ENCODE results near the gene PTPRN2. TPM values are rescaled to one million over a fixed set of nuclear protein-coding genes. Genes with fewer than 3 reads are reported as not detected.

Gene PTPRN2
- total RNA-seq, 2 donors from 2014 or later = 26.1 to 55.5 TPM

- H3K9me3 ChIP-seq = no peaks in the 10 kb centered on the region
- no peaks in the 10 kb centered on the region for H3K4me1 ChIP-seq (replicated peaks)
- no peak overlapping the region for H3K4me3 ChIP-seq
- no peak overlapping the region for H3K27ac ChIP-seq
- WGBS = 49% methylated on average over 16 of the region's 17 CpGs
- no peak for DNase-seq (ENCODE audit: low spot score)
- TF ChIP-seq POLR2A (IDR thresholded peaks at IDR 0.05) = no peak
- TF ChIP-seq POLR2AphosphoS5 (IDR thresholded peaks at IDR 0.05) = no peak
- no peak for TF ChIP-seq CTCF (IDR thresholded peaks at IDR 0.05)
- H3K36me3 ChIP-seq = no peaks in the 10 kb centered on the region
- no peaks in the 10 kb centered on the region for H3K27me3 ChIP-seq (replicated peaks; ENCODE audit: insufficient read depth)
- intact Hi-C loops (cut with DNase I) = no loop called here
These were observed 543.8 kb downstream of the PTPRN2 start for GRCh38 chr7:158043551-158044481.

DNA sequence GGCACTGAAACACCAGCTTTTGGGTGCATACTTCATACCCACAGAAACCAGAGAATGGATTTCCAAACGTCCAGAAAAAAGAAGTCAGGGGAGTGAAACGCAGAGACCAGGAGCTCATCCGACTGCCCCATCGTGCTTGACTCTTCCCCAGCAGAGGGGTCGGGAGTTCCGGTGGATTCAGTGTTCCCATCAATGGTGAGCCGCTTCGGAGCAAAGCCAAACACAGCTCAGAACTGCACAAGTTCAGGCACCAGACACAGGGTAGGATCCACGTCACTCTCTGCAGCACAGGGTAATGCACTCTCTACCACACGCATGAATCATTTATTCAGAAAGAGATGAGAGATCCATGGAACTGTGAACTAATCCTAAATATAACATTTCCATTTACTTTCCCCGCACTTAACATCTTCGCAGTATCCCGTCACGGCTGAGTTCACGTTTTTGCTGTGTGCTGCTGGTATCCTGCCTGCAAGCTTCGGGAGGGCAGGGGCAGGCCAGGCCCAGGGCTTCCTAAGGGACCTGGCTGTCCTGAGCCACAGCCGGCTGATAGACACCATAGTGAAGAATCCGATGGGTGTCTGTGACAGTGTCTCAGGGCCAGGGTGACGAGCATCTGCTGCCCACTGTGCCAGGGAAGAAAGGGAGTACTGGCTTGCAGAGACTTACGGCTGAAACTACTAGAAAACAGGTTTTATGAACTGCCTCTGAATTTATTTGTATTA is 545.3 kb downstream of the PTPRN2 start:
- Histone ChIP-seq H3K27ac (no peak overlapping the region), H3K36me3 (no peaks in the 10 kb centered on the region), H3K4me3 (no peak overlapping the region), H3K4me1 (replicated peaks) (no peaks in the 10 kb centered on the region), H3K9me3 (no peaks in the 10 kb centered on the region), H3K27me3 (replicated peaks; ENCODE audit: insufficient read depth) (no peaks in the 10 kb centered on the region)
- intact Hi-C loops (cut with DNase I) = no loop called here
- no peak for TF ChIP-seq CTCF (IDR thresholded peaks at IDR 0.05)
- no peak for TF ChIP-seq POLR2AphosphoS5 (IDR thresholded peaks at IDR 0.05)
- TF ChIP-seq POLR2A (IDR thresholded peaks at IDR 0.05) = no peak
- WGBS = 92% methylated on average over 20 of the region's 20 CpGs
- DNase-seq (ENCODE audit: low spot score) = no peak

GRCh38 chr7:158040199-158040598 is 547.4 kb downstream of the PTPRN2 start:
- H3K4me1 ChIP-seq (replicated peaks) = no peaks in the 10 kb centered on the region
- H3K36me3 ChIP-seq = no peaks in the 10 kb centered on the region
- H3K9me3 ChIP-seq = no peaks in the 10 kb centered on the region
- H3K27ac ChIP-seq = no peak overlapping the region
- no peaks in the 10 kb centered on the region for H3K27me3 ChIP-seq (replicated peaks; ENCODE audit: insufficient read depth)
- DNase-seq (ENCODE audit: low spot score) = no peak
- whole genome bisulfite sequencing = 94% methylated on average over 6 of the region's 6 CpGs
- TF ChIP-seq CTCF (IDR thresholded peaks at IDR 0.05) (no peak), POLR2AphosphoS5 (IDR thresholded peaks at IDR 0.05) (no peak), POLR2A (IDR thresholded peaks at IDR 0.05) (no peak)
- intact Hi-C loops (cut with DNase I) = no loop called here
- H3K4me3 ChIP-seq = no peak overlapping the region

DNA sequence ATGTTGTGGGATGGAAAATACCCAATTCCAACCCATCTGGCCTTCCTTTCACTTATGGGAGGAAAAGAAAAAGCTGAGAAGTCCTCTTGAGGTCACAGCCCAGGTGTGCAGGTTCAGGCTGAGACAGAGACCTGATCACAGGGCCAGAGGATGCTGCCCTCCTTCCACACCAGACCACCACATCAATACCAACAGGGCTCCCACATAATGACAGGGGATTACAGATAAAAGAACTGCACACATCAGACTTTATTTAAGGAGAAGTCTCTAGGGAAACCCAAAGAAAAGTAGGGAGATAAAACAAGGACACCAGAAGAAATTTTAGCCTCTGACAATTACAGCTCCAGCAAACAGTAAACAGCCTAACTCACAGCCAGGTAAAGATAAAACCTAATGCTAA is 548.4 kb downstream of the PTPRN2 start:
- no peak for DNase-seq (ENCODE audit: low spot score)
- Histone ChIP-seq H3K9me3 (no peaks in the 10 kb centered on the region), H3K4me1 (replicated peaks) (no peaks in the 10 kb centered on the region), H3K36me3 (no peaks in the 10 kb centered on the region), H3K4me3 (no peak overlapping the region), H3K27ac (no peak overlapping the region), H3K27me3 (replicated peaks; ENCODE audit: insufficient read depth) (no peaks in the 10 kb centered on the region)
- intact Hi-C loops (cut with DNase I) = no loop called here
- no peak for TF ChIP-seq CTCF (IDR thresholded peaks at IDR 0.05)
- TF ChIP-seq POLR2A (IDR thresholded peaks at IDR 0.05) = no peak
- no peak for TF ChIP-seq POLR2AphosphoS5 (IDR thresholded peaks at IDR 0.05)
